ENCODE measurements around the gene PLCG2.

The PLCG2 gene

GRCh38 chr16:81843683-81844082 is 64.6 kb downstream of the PLCG2 start:
- no peak for DNase-seq (ENCODE audit: low read depth in 2 of 2)

GRCh38 chr16:81846105-81846504 is 67.0 kb downstream of the PLCG2 start:
- no peak for DNase-seq (ENCODE audit: low read depth in 2 of 2)

- DNase-seq (ENCODE audit: low read depth in 2 of 2): no peak
These were observed 69.3 kb downstream of the PLCG2 start for GRCh38 chr16:81848306-81848853.

GRCh38 chr16:81850197-81850944 is 71.3 kb downstream of the PLCG2 start:
- no peak for DNase-seq (ENCODE audit: low read depth in 2 of 2)

GRCh38 chr16:81852347-81852746 is 73.3 kb downstream of the PLCG2 start:
- no peak for DNase-seq (ENCODE audit: low read depth in 2 of 2)

GRCh38 chr16:81855552-81856153 is 76.6 kb downstream of the PLCG2 start:
- DNase-seq (ENCODE audit: low read depth in 2 of 2): no peak

- no peak for DNase-seq (ENCODE audit: low read depth in 2 of 2)
These were observed 81.5 kb downstream of the PLCG2 start for GRCh38 chr16:81860287-81861266.

- DNase-seq (ENCODE audit: low read depth in 2 of 2): no peak
These were observed 82.4 kb downstream of the PLCG2 start for GRCh38 chr16:81861503-81861902.

- no peak for DNase-seq (ENCODE audit: low read depth in 2 of 2)
These were observed 82.8 kb downstream of the PLCG2 start for GRCh38 chr16:81861915-81862314.

- no peak for DNase-seq (ENCODE audit: low read depth in 2 of 2)
These were observed 84.7 kb downstream of the PLCG2 start for GRCh38 chr16:81863630-81864352.

- DNase-seq (ENCODE audit: low read depth in 2 of 2): no peak
These were observed 85.7 kb downstream of the PLCG2 start for GRCh38 chr16:81864646-81865382.

GRCh38 chr16:81866820-81867440 is 87.8 kb downstream of the PLCG2 start:
- DNase-seq (ENCODE audit: low read depth in 2 of 2): no peak

GRCh38 chr16:81868057-81868748 is 89.1 kb downstream of the PLCG2 start:
- no peak for DNase-seq (ENCODE audit: low read depth in 2 of 2)

- DNase-seq (ENCODE audit: low read depth in 2 of 2): no peak
These were observed 90.2 kb downstream of the PLCG2 start for GRCh38 chr16:81869326-81869725.

- no peak for DNase-seq (ENCODE audit: low read depth in 2 of 2)
These were observed 94.1 kb downstream of the PLCG2 start for GRCh38 chr16:81873206-81873605.

GRCh38 chr16:81873843-81874752 is 95.0 kb downstream of the PLCG2 start:
- peak; percentile 38 to 53 for DNase-seq (ENCODE audit: low read depth in 2 of 2)

GRCh38 chr16:81875461-81875860 is 96.4 kb downstream of the PLCG2 start:
- DNase-seq (ENCODE audit: low read depth in 2 of 2): no peak

GRCh38 chr16:81876273-81876900 is 97.3 kb downstream of the PLCG2 start:
- DNase-seq (ENCODE audit: low read depth in 2 of 2): no peak
